ENCODE data around the gene PHC2. TPM values are rescaled to one million over a fixed set of nuclear protein-coding genes. Genes with fewer than 3 reads are reported as not detected.

PHC2 gene
- total RNA-seq, 1 experiment from 2014 or later, result 101 TPM

Other genes with a start within 250 kb of the PHC2 start
- 2.9 and 5.4 TPM in 2 replicates for gene TRIM62, start 249.1 kb downstream of the PHC2 start, total RNA-seq (2014; rRNA removed; shearing (Covaris generic))
- 6.5 and 14.6 TPM in 2 replicates for gene ZNF362, start 174.6 kb downstream of the PHC2 start, total RNA-seq (2014; rRNA removed; shearing (Covaris generic))
- not detected in 2 replicates for gene A3GALT2, start 110.0 kb downstream of the PHC2 start, total RNA-seq (2014; rRNA removed; shearing (Covaris generic))
- gene ZSCAN20, start 41.5 kb upstream of the PHC2 start, total RNA-seq (2014; rRNA removed; shearing (Covaris generic)), result 5.5 and 9.1 TPM in 2 replicates